Neuronal stem cell (in vitro differentiated cells): ENCODE data around the gene MPL.
A peak's percentile ranks its signal among the peaks of the same experiment; 100 is the strongest.

ENCODE experiments used
- DNase-seq: peaks from one replicate; pipeline ENCODE4 v3.0.0-alpha.2; 2013; ENCODE audit warnings: low spot score
- H2AFZ ChIP-seq: one replicate; pipeline ENCODE4 v1.6.1; 2013; ENCODE audit warnings: mild to moderate bottlenecking, low read length, inconsistent platforms
- H2AK5ac ChIP-seq: 2 replicates; pipeline ENCODE4 v1.6.1; 2013; ENCODE audit warnings: low read depth, mild to moderate bottlenecking, inconsistent platforms, low read length, moderate library complexity, mixed read lengths
- H2BK120ac ChIP-seq: 2 replicates; pipeline ENCODE4 v1.6.1; 2013; ENCODE audit warnings: low read depth, mild to moderate bottlenecking, inconsistent platforms, low read length, moderate library complexity, mixed read lengths
- H2BK12ac ChIP-seq: one replicate; pipeline ENCODE4 v1.6.1; 2013; ENCODE audit warnings: low read length, inconsistent platforms
- H2BK15ac ChIP-seq: 2 replicates; pipeline ENCODE4 v1.6.1; 2013; ENCODE audit warnings: mild to moderate bottlenecking, low read length, inconsistent platforms, mixed read lengths
- H2BK5ac ChIP-seq: one replicate; pipeline ENCODE4 v1.6.1; 2013; ENCODE audit warnings: inconsistent platforms, mild to moderate bottlenecking, low read length, moderate library complexity
- H3K14ac ChIP-seq: one replicate; pipeline ENCODE4 v1.6.1; 2013; ENCODE audit warnings: low read length, inconsistent platforms
- H3K18ac ChIP-seq: 2 replicates; pipeline ENCODE4 v1.6.1; 2013; ENCODE audit warnings: low read length, inconsistent platforms
- H3K23ac ChIP-seq: 2 replicates; pipeline ENCODE4 v1.6.1; 2013; ENCODE audit warnings: low read depth, mild to moderate bottlenecking, mixed read lengths, low read length, inconsistent platforms; ENCODE audit not compliant: poor library complexity
- H3K27ac ChIP-seq: replicated peaks from 3 replicates; pipeline ENCODE4 v1.5.1; 2013; ENCODE audit warnings: low read length, inconsistent platforms
- H3K27me3 ChIP-seq, 3 experiments: 2 replicates each; pipeline ENCODE4 v1.6.1; 2013; ENCODE audit warnings: low read length in 3 of 3, mild to moderate bottlenecking in 2 of 3, inconsistent platforms in 1 of 3, low read depth in 1 of 3, mixed read lengths in 1 of 3, moderate library complexity in 1 of 3; ENCODE audit not compliant: control insufficient read depth in 3 of 3, insufficient read depth in 3 of 3
- H3K36me3 ChIP-seq, 2 donors: replicated peaks in 1 of 2; 2 replicates each; pipeline ENCODE4 v1.6.1; 2013; ENCODE audit warnings: low read length in 2 of 2; ENCODE audit not compliant: control insufficient read depth in 2 of 2, insufficient read depth in 2 of 2
- H3K4ac ChIP-seq: 2 replicates; pipeline ENCODE4 v1.6.1; 2013; ENCODE audit warnings: inconsistent platforms, mild to moderate bottlenecking, low read length, moderate library complexity
- H3K4me1 ChIP-seq, 2 donors: 1 replicate in 1 of 2; 2 replicates in 1 of 2; pipeline ENCODE4 v1.6.1; 2013; ENCODE audit warnings: low read length in 2 of 2, low read depth in 1 of 2; ENCODE audit not compliant: control insufficient read depth in 2 of 2, insufficient read depth in 1 of 2
- H3K4me2 ChIP-seq: one replicate; pipeline ENCODE4 v1.6.1; 2013; ENCODE audit warnings: mild to moderate bottlenecking, low read length, inconsistent platforms; ENCODE audit not compliant: insufficient read depth, poor library complexity, severe bottlenecking
- H3K4me3 ChIP-seq, 2 donors: 2 replicates each; pipeline ENCODE4 v1.5.1; 2013; ENCODE audit warnings: low read length in 2 of 2, mild to moderate bottlenecking in 2 of 2, inconsistent platforms in 1 of 2, moderate library complexity in 1 of 2
- H3K79me1 ChIP-seq: one replicate; pipeline ENCODE4 v1.6.1; 2013; ENCODE audit warnings: low read depth, mild to moderate bottlenecking, inconsistent platforms, low read length, moderate library complexity
- H3K9ac ChIP-seq: one replicate; pipeline ENCODE4 v1.6.1; 2013; ENCODE audit warnings: mild to moderate bottlenecking, low read depth, low read length, inconsistent platforms; ENCODE audit not compliant: poor library complexity
- H3K9me3 ChIP-seq, 2 donors: replicated peaks in 1 of 2; 2 replicates each; pipeline versions ENCODE3 to v1.6.1; 2013; ENCODE audit warnings: low read length in 2 of 2, mild to moderate bottlenecking in 2 of 2, inconsistent platforms in 1 of 2, low read depth in 1 of 2, mixed read lengths in 1 of 2, moderate library complexity in 1 of 2; ENCODE audit not compliant: control insufficient read depth in 2 of 2, insufficient read depth in 1 of 2
- H4K8ac ChIP-seq: one replicate; pipeline ENCODE4 v1.6.1; 2013; ENCODE audit warnings: low read depth, mild to moderate bottlenecking, inconsistent platforms, low read length, moderate library complexity
- H4K91ac ChIP-seq: one replicate; pipeline ENCODE4 v1.6.1; 2013; ENCODE audit warnings: low read length, low read depth, mild to moderate bottlenecking, inconsistent platforms; ENCODE audit not compliant: poor library complexity
- WGBS, 2 donors: extraction: QIAGEN DNeasy Blood & Tissue Kit; methylation state at CpG; one replicate each; pipeline ENCODE4 v1.1.7; 2013; ENCODE audit warnings: missing lambda C conversion rate in 2 of 2, mixed read lengths in 1 of 2; ENCODE audit not compliant: insufficient read length in 2 of 2, insufficient replicate concordance in 1 of 2; ENCODE audit errors: extremely low coverage in 2 of 2; 5-methylcytosine and 5-hydroxymethylcytosine counted together

MPL gene

DNA sequence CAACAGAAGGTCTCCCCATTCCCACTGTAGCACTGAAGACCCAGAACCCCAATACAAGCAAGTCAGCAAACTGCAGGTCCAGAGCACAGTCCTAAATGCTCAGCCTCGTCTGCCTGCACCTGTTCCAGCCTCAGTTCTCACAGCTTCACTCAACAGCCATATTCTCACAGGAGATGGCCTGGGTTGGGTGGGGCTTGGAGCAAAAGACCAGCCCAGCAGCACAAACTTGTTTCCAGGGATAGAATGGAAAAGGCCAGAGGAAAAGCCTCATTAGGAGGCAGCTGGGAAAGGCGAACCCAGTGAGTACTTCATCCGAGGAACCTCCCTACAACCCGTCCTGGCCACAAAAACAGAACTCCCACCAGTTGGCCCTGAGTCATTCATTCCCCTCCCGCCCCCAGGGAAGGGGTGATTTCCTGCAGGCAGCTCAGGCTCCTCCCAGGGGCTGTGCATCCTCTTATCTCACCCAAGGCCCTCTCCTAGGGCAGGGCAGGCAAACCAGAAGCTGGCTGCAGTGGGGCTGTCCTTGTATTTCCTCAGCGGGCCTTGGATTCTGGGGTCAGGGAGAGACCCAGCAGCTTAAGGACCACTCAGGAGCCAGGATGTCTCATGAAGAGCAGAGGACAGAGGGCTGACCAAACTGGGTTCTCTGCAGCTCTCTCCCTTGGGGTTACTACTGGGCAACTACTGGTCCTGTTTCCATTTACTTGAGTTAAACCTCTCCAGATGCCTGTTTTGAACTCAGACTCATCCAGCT lies 7.4 kb upstream of the MPL start:
- Histone ChIP-seq H3K23ac (no peak overlapping the region), H2AK5ac (no peak overlapping the region), H3K9ac (no peak overlapping the region), H3K4ac (no peak overlapping the region), H2BK120ac (no peak overlapping the region), H3K4me1 (peaks cover 0 to 3% of the 10 kb centered on the region in 2 donors), H3K18ac (no peak overlapping the region), H4K91ac (no peak overlapping the region), H2AFZ (peak overlapping the region; percentile 57), H4K8ac (peak overlapping the region; percentile 26), H3K4me3 (no peak overlapping the region), H3K36me3 (no peaks in the 10 kb centered on the region), H2BK12ac (no peak overlapping the region), H3K14ac (no peak overlapping the region), H3K4me2 (no peak overlapping the region), H3K27me3 (no peaks in the 10 kb centered on the region), H3K9me3 (peaks cover 2 to 6% of the 10 kb centered on the region in 2 donors), H3K27ac (no peak overlapping the region), H3K79me1 (no peaks in the 10 kb centered on the region), H2BK5ac (no peak overlapping the region), H2BK15ac (no peak overlapping the region)
- no peak for DNase-seq
- no CpG with 5 or more reads among the region's 6 CpGs for WGBS, 2 donors

GRCh38 chr1:43331688-43332087 lies 5.9 kb upstream of the MPL start:
- no peak overlapping the region for H2BK15ac ChIP-seq
- H3K4me1 ChIP-seq: peaks cover 0 to 3% of the 10 kb centered on the region in 2 donors
- WGBS, 2 donors: no CpG with 5 or more reads among the region's 5 CpGs
- no peak for DNase-seq
- H3K14ac ChIP-seq: no peak overlapping the region
- H3K18ac ChIP-seq: no peak overlapping the region
- H3K27ac ChIP-seq: no peak overlapping the region
- H3K23ac ChIP-seq: no peak overlapping the region
- no peak overlapping the region for H3K4me2 ChIP-seq
- H3K4me3 ChIP-seq: no peak overlapping the region
- no peak overlapping the region for H2AFZ ChIP-seq
- no peak overlapping the region for H3K9ac ChIP-seq
- H2BK12ac ChIP-seq: no peak overlapping the region
- no peaks in the 10 kb centered on the region for H3K36me3 ChIP-seq
- no peak overlapping the region for H3K4ac ChIP-seq
- no peaks in the 10 kb centered on the region for H3K79me1 ChIP-seq
- no peak overlapping the region for H2AK5ac ChIP-seq
- H3K9me3 ChIP-seq: peaks cover 2 to 6% of the 10 kb centered on the region in 2 donors
- H3K27me3 ChIP-seq: no peaks in the 10 kb centered on the region
- no peak overlapping the region for H2BK5ac ChIP-seq
- H4K91ac ChIP-seq: no peak overlapping the region
- H2BK120ac ChIP-seq: no peak overlapping the region
- no peak overlapping the region for H4K8ac ChIP-seq

GRCh38 chr1:43334453-43335205 lies 3.0 kb upstream of the MPL start:
- Histone ChIP-seq H2BK15ac (no peak overlapping the region), H3K27ac (no peak overlapping the region), H3K4me3 (no peak overlapping the region), H2BK120ac (no peak overlapping the region), H3K27me3 (peaks cover 0 to 15% (median 0%) of the 10 kb centered on the region in 3 experiments), H3K4me1 (peaks cover 2 to 3% of the 10 kb centered on the region in 2 donors), H3K18ac (no peak overlapping the region), H2AK5ac (no peak overlapping the region), H2BK5ac (no peak overlapping the region), H4K8ac (no peak overlapping the region), H3K9me3 (no peaks in the 10 kb centered on the region), H4K91ac (no peak overlapping the region), H3K4me2 (no peak overlapping the region), H3K79me1 (no peaks in the 10 kb centered on the region), H3K23ac (no peak overlapping the region), H3K36me3 (no peaks in the 10 kb centered on the region), H2AFZ (no peak overlapping the region), H3K9ac (no peak overlapping the region), H3K14ac (no peak overlapping the region), H3K4ac (no peak overlapping the region), H2BK12ac (no peak overlapping the region)
- no peak for DNase-seq
- 100% methylated on average over 1 of the region's 7 CpGs; no CpG with 5 or more reads in 1 of the 2 donors for WGBS, 2 donors

GRCh38 chr1:43338001-43338400 lies 383 bp downstream of the MPL start:
- H3K4me1 ChIP-seq: peaks cover 0 to 2% of the 10 kb centered on the region in 2 donors
- peak overlapping the region; percentile 34 for H2BK15ac ChIP-seq
- no peak overlapping the region for H3K4ac ChIP-seq
- H2BK5ac ChIP-seq: no peak overlapping the region
- no peak overlapping the region for H3K27ac ChIP-seq
- no peak overlapping the region for H3K18ac ChIP-seq
- no peaks in the 10 kb centered on the region for H3K36me3 ChIP-seq
- no peak overlapping the region for H3K4me3 ChIP-seq
- H2AFZ ChIP-seq: no peak overlapping the region
- DNase-seq: no peak
- no peak overlapping the region for H4K91ac ChIP-seq
- WGBS, 2 donors: no CpG with 5 or more reads among the region's 5 CpGs
- H2BK12ac ChIP-seq: no peak overlapping the region
- peak overlapping the region; percentile 47 for H2AK5ac ChIP-seq
- no peak overlapping the region for H2BK120ac ChIP-seq
- no peak overlapping the region for H3K14ac ChIP-seq
- peaks cover 0 to 20% (median 0%) of the 10 kb centered on the region in 3 experiments for H3K27me3 ChIP-seq
- no peak overlapping the region for H3K9ac ChIP-seq
- H3K9me3 ChIP-seq: no peaks in the 10 kb centered on the region
- H3K79me1 ChIP-seq: no peaks in the 10 kb centered on the region
- peak overlapping the region; percentile 40 for H3K23ac ChIP-seq
- H4K8ac ChIP-seq: no peak overlapping the region
- H3K4me2 ChIP-seq: no peak overlapping the region
